ENCODE data around the gene ENTHD1.

GRCh38 chr22:39821008-39821407, 72.6 kb downstream of the ENTHD1 start:
- TF ChIP-seq CTCF (IDR thresholded peaks at IDR 0.05; ENCODE audit: low read depth, low read length, poor library complexity, severe bottlenecking), result no peak
- TF ChIP-seq EZH2phosphoT487 (IDR thresholded peaks at IDR 0.05; ENCODE audit: borderline replicate concordance, low read length), result no peak

Measured in DOHH2 (cell line).